AG10803 (cell line): ENCODE measurements around the gene TRIP11.

Experiments
- DNase-seq: peaks from one replicate; pipeline ENCODE4 v3.0.0; 2010; ENCODE audit warnings: low read depth
- H3K4me3 ChIP-seq: 2 replicates; pipeline ENCODE4 v1.5.1; 2011; ENCODE audit warnings: mild to moderate bottlenecking, low read length, control low read depth
- TF ChIP-seq, protein P1 (sequence below): conservative IDR thresholded peaks from 2 replicates; pipeline ENCODE4 v1.5.1; 2011; ENCODE audit warnings: mild to moderate bottlenecking, low read length, control low read depth, inconsistent platforms

TRIP11 gene

GRCh38 chr14:91968280-91968679, 71.6 kb downstream of the TRIP11 start:
- no peak for DNase-seq
- TF ChIP-seq, protein P1, sequence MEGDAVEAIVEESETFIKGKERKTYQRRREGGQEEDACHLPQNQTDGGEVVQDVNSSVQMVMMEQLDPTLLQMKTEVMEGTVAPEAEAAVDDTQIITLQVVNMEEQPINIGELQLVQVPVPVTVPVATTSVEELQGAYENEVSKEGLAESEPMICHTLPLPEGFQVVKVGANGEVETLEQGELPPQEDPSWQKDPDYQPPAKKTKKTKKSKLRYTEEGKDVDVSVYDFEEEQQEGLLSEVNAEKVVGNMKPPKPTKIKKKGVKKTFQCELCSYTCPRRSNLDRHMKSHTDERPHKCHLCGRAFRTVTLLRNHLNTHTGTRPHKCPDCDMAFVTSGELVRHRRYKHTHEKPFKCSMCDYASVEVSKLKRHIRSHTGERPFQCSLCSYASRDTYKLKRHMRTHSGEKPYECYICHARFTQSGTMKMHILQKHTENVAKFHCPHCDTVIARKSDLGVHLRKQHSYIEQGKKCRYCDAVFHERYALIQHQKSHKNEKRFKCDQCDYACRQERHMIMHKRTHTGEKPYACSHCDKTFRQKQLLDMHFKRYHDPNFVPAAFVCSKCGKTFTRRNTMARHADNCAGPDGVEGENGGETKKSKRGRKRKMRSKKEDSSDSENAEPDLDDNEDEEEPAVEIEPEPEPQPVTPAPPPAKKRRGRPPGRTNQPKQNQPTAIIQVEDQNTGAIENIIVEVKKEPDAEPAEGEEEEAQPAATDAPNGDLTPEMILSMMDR: no peak
- no peak overlapping the region for H3K4me3 ChIP-seq

DNA sequence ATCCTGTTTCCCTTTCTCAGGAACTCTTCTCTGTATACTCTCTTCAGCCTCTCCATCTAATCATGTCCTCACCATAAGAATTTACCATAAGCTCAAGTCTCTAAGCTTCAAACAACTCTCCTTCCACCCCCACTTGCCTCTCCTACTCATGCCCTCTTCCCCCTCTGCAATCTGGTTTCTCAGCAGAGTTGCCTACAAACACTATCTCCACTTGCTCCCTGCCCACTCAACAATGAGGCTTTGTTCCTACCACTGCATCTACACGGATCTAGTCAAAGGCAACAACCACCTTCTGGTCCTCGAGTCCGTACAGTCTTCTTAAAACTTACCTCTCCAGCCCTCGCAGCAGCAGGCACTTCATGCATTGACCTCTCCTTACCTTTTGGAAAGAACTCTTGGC, 75.1 kb downstream of the TRIP11 start:
- no peak overlapping the region for H3K4me3 ChIP-seq
- TF ChIP-seq, protein P1: no peak
- DNase-seq: no peak

DNA sequence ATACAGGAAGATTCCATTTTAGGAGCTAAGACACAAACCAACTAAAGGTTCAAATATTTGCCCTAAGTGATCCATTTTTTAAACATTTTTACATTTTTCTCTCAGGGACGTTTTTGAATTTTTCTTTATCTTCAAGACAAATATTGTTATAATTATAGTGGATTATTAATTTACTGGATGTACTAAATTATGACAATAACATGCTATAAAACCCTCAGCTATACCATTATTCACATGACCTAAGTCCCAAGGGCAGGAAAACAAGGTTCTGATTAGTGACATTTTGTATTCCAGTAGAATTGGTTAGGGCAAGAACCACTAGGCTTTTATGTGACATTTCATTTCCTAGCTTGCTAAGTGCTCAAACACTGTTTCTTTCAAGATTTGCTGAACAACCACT, 75.8 kb downstream of the TRIP11 start:
- TF ChIP-seq, protein P1: no peak
- H3K4me3 ChIP-seq: no peak overlapping the region
- DNase-seq: no peak

DNA sequence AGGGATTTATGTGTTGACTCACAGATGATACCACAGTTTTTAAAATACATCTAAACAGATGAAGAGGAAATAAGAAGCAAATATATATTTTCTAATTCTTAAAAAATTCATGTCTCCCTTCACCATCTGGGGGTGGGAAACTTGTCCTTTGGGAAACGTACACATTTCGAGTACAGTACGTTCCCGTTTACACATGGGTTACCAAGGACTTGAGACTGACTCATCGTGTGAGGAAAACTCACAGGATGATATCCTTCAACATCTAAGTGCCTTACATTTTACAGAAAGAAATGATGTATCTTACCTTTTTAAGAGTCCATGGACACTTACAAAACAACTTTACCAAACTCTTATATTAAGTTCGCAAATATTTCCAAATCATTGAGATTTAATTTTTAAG, 76.4 kb downstream of the TRIP11 start:
- TF ChIP-seq, protein P1: no peak

GRCh38 chr14:91961297-91962220, 78.3 kb downstream of the TRIP11 start:
- no peak overlapping the region for H3K4me3 ChIP-seq
- no peak for DNase-seq
- TF ChIP-seq, protein P1: no peak

More for the DNA sequence above, 76.4 kb downstream of the TRIP11 start:
- peak; percentile 23 for DNase-seq
- H3K4me3 ChIP-seq: no peak overlapping the region

DNA sequence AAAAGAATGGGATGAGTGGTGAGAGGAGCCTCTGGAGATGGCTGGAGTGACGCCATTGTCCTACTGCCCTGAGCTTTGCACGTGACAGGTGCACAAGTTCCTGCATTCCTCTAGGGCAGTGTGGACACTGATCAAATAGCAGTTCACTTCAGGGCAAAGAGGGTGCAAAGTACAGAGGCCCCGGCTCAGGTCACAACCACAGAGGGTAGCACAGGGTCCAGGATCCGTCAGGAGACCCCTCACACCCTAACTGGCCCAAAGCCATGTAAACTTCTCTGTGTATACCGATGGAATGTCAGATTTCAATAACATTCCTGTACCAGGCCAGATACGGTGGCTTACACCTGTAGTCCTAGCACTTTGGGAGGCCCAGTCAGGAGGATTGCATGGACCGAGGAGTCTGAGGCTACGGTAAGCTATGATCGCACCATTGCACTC, 82.0 kb downstream of the TRIP11 start:
- H3K4me3 ChIP-seq: no peak overlapping the region
- TF ChIP-seq, protein P1: no peak
- DNase-seq: no peak

DNA sequence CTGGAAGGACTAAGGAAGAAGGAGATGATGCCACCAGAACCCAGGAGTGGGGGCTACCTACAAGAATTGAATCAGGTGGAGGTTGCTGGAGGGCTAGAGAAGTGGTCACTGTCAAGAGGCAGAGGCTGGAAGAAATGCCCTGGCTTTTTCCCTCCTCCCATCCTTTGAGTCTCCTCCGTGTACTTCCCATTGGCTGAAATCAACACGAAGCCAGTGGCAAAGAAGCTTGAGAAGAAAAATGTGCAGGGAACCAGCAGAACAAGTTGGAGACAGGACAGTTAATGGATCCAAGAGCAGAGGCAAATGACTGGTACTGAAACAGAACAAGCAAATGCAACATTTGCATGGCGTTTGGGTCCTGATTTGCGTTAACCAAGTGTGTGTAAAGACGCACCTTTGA, 83.2 kb downstream of the TRIP11 start:
- DNase-seq: no peak
- H3K4me3 ChIP-seq: no peak overlapping the region
- TF ChIP-seq, protein P1: no peak
